HG02870 (cell line): ENCODE measurements around the gene TXK.
A peak's percentile ranks its signal among the peaks of the same experiment; 100 is the strongest.

Experiments
- ATAC-seq: cut with Tn5 transposase; IDR thresholded peaks from one replicate; pipeline ENCODE4 v1.9.1; 2021; ENCODE audit warnings: mild to moderate bottlenecking, moderate library complexity; ENCODE audit not compliant: unreplicated experiment

TXK gene

GRCh38 chr4:48108309-48109073 lies 25.6 kb downstream of the TXK start:
- no peak for ATAC-seq

- ATAC-seq = no peak
Observed at GRCh38 chr4:48105230-48105629, 28.8 kb downstream of the TXK start.

- peak; percentile 92 for ATAC-seq
Observed at GRCh38 chr4:48103483-48104139, 30.4 kb downstream of the TXK start.

GRCh38 chr4:48102303-48102702 lies 31.7 kb downstream of the TXK start:
- ATAC-seq = no peak

DNA sequence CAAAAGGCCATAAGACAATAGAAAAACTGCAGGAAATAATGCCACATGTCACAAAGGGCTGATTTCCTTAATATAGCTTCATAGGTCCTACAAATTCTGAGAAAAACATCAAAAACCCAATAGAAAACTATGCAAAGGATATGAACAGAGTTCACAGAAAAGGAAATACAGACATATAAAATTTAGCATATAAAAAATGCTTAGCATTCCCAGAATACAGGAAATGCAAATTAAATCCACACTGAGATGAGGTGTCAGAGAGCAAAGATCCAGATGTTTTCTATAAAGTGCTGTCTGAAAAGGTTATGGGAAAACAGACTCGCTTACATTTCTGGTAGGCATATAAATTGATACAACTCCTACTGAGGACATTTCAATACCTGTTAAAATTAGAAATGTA lies 33.8 kb downstream of the TXK start:
- ATAC-seq = no peak

DNA sequence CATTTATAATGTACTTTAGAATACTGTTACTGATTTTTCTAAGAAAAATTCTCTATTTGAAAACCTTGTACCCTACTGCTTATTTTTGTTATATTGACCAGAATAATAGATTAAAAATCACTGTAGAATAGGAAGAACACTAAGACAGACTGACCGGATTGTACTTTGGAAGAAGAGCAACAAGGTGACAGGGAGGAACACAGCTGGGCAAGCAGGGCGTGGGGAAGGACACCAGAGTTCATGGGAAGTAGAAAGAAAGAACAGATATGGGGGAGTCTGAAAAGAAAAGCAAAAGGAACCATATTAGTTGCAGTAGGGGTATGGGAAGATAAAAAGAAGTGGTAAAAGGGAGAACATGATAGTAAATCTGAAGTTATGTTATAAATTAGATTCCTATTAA lies 38.6 kb downstream of the TXK start:
- ATAC-seq = no peak

DNA sequence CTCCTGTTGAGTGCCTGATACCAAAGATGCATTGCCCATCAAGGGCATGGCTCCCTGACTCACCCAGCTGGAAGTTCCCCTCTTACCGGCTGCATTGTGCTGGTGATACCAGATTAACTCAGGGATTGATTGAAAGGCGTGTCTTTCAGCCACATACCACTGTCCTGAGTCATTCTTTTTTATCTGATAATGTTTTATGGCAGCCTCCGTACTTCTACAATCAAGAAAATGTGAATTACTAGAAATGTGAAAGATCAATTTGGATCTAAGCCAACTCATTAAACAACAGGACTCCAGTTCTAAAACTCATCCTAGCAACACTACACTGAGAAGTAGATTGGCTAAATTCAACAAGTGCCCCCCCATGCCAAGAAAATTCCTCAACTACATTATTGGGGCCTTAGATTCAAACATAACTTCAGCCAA lies 40.0 kb downstream of the TXK start:
- no peak for ATAC-seq

DNA sequence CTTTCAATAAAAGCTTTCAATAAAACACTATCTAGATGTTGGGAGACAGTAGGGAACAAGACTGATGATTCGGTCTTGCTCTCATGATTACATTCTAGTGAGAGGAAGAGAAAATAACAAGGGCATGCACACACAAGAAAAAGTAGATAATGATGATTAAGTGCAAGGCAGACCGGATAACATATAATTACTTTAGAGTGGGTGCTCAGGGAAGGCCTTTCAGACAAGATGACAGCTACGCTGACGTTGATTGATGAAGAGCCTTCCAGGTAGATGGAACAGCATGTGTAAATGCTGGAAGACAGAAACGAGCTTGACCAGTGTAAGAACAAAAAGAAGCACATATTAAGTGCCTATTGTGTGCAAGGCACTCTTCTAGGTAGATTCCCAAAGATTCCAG lies 43.4 kb downstream of the TXK start:
- no peak for ATAC-seq

DNA sequence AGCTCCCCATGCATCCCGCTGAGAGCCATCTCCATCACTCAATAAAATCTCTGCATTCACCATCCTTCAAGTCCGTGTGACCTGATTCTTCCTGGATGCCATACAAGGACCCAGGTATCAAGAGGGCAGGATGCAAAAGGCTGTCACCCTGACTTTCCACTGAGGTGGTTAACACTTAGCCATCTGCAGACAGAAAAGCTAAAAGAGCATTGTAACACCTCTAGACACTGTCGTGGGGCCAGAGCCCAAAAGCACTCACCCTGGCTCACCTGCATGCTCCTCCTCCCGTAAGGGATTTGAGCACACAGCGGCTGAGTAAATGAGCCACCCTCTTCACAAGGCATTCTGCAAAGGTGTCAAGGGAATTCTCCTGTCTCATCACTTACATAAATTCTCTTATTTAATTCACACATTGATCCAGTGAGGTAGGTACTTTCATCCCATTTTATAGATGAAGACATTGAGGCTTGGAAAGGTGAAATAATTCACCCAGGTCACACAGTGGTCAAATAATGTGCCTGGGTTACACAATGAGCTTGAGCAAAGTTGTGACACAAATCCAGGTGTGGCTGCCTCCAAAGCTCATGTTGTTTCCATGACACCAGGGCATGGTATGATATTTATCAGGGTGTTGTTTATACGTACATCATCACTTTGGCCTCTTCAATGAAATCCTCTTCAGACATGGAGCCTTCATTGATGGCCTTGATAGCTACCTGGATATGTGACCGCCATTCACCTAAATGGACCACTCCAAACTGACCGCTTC lies 48.0 kb downstream of the TXK start:
- no peak for ATAC-seq

DNA sequence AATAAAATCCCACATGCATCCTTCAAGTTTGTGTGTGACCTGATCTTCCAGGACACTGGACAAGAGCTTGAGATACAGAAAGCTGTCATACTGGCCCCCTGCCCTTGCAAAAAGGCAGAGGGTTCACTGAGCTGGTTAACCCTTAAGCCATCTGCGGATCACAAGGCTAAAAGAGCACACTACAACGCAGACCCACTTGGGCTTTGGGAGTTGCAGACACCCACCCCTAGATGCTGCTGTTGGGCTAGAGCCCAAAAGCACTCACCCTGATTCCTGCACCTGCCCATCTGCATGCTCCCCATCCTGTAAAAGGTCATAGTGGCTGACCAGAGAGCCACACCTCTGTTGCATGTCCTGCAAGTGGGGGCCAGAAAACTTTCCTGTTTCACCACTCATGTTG lies 51.1 kb downstream of the TXK start:
- no peak for ATAC-seq

DNA sequence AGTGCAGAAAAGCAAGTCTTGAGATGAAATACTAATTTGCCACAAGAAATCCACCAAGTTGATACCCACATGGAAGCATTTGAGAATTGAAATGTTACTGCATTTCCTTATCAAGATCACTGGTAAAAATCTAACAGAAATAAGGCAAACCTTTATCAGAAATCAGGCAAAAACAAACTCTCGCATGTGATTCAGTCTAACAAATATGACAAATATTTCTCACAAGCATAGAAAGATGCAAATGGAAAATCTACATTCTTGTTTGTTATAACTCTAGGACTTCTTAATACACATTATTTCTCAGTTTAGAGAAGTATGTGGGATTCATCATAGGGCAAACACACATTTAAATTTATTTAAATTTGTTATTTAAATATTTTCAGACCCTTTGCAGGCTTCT lies 52.9 kb downstream of the TXK start:
- ATAC-seq = no peak

DNA sequence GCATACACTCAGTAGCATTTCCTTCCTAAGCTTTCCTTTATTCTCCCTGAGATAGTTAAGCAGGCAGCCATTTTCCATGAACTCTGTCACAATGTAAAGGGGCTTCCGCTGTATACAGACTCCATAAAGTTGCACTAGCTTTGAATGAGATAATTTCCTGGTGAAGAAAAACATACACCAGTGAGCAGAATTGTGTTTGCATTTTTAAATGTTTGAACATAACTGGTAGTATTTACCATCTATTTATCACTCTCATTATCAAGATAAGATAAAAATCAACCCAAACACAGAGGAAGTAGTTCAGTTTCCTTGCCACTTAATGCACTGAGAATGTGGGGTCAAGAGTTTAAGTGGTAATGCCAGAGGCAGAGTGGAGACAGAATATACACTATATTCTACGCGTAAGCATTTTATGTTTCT lies 54.1 kb downstream of the TXK start:
- no peak for ATAC-seq

DNA sequence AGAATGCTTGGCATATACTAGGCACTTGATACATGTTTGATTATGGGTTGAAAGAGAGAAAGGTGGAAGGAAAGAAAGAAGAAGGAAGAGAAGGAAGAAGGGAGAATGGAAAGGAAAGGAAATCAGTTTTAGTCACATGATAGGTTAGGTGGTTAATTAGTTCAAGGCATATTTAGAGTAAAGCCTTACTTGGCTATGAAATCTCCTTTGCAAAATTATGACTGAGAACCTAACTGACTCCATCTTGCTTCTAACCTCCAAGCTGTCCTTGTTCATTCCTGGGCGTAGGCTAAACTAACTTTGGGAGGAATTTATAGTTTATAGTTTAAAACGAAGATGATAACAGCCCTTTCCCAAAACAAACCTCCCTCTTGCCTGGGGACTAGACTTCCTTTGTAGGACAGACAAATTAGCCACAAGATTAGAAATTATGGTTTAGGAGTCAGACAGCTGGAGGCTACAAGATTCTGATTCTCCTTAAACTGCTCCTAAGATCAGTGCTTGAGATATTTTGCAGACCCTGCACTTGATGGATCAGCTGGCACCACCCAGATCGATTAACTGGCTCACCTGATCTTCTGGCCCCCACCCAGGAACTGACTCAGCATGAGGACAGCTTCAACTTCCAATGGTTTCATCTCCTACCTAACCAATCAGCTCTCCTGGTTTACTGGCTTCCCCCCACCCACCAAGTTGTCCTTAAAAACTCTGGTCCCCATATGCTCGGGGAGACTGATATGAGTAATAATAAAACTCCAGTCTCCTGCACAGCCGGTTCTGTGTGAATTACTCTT lies 55.0 kb downstream of the TXK start:
- no peak for ATAC-seq

- no peak for ATAC-seq
Observed at GRCh38 chr4:48078425-48078824, 55.6 kb downstream of the TXK start.

GRCh38 chr4:48074657-48075056 lies 59.4 kb downstream of the TXK start:
- ATAC-seq = no peak

GRCh38 chr4:48073567-48074103 lies 60.4 kb downstream of the TXK start:
- no peak for ATAC-seq

DNA sequence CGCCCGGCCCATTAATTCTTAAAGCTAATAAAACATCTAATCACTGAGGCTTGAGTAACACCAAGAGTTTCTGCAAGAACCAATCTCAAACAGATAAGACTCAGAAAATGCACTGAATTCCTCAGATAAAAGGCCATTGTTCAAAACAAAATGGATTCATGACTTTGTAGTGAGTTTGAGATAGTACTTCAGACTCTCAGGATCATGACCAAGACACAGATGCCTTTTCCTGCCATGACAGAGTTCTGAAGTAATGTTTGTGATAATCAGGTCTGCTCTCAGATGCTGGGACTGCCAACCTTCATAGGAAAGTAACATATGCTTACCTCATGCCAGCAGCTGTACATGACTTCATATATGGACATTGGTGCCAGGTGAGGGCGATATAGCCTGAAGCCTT lies 62.9 kb downstream of the TXK start:
- no peak for ATAC-seq

- no peak for ATAC-seq
Observed at GRCh38 chr4:48069026-48069425, 65.0 kb downstream of the TXK start.

DNA sequence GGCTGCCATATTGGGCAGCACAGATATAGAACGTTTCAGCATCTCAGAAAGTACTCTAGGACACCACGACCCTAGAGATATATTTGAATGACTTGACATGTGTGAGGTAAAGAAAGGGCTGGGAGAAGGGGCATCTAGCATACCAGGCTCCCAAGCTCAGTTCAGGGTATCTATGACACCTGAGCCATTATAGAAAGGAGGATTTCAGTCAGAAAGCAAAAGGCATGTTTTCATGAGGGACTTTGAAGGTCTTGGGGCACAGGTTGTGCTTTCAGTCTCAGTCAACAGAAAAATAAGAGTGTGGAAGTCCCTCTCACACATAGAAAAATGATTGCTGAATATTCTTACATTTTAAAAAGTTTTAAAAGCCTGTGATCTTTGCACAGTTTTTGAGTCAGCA lies 65.9 kb downstream of the TXK start:
- no peak for ATAC-seq

DNA sequence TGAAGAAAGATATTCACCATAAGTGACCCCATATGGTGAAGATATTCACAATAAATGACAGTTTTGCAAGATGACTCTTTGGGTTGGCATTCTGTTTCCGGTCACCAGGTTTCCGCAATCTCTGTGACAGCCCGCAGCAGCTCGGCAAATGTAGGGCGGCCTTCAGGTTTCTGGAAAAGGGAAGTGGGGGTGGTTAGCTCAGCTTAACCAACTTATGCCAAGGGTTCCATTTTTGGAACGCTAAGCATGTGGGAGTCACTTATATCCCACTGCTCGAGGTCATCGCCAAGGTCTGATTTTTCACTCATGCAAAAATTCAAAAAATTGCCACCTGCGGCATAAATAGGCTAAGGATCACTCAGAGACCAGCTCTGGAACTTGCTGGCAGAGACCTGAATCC lies 66.5 kb downstream of the TXK start:
- no peak for ATAC-seq

DNA sequence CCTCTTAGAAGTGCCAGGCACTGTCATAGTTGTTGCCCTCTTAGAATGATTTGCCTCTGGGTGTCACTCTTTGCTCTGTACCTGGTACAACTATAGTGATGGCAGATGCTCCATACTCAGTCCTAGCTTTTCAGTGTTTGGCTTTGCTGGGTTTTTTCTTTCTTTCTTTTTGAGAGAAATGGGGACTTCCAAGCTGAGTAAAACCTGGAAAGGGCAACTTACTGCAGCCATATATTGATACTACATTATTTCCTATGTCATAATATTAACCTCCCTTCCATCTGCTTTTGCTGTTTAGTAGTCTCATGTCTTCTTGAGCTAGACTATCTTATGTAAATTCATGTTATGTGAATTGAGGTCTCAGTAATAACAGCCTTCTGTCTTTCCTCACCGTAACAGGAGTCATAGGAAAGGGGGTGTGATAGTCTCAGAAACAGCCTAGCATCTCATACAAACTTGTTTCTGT lies 68.4 kb downstream of the TXK start:
- ATAC-seq = peak; percentile 69
